ENCODE measurements around the gene ADSS2.

Gene ADSS2

DNA sequence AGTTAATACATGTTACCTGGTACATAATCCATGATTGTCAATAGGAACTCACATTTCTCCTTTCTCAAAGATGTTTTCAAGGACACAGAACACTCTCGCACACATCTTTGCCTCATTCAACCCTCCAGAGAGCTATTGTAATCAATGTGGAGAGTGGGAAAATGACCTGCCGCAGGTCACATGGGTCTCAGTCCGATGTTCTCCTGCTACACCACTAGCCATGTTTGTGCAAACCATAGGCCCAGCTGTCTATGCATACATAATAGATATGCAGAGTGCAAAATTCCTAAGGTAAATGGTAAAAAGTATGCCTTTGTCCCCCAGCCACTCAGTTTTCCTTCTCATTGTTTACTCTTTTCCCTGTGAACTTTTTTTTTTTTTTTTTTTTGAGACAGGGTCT is 89.2 kb downstream of the ADSS2 start (continued):
- TF ChIP-seq, protein P1, sequence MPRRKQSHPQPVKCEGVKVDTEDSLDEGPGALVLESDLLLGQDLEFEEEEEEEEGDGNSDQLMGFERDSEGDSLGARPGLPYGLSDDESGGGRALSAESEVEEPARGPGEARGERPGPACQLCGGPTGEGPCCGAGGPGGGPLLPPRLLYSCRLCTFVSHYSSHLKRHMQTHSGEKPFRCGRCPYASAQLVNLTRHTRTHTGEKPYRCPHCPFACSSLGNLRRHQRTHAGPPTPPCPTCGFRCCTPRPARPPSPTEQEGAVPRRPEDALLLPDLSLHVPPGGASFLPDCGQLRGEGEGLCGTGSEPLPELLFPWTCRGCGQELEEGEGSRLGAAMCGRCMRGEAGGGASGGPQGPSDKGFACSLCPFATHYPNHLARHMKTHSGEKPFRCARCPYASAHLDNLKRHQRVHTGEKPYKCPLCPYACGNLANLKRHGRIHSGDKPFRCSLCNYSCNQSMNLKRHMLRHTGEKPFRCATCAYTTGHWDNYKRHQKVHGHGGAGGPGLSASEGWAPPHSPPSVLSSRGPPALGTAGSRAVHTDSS (tag by site-specific recombination; IDR thresholded peaks at IDR 0.05), result no peak

DNA sequence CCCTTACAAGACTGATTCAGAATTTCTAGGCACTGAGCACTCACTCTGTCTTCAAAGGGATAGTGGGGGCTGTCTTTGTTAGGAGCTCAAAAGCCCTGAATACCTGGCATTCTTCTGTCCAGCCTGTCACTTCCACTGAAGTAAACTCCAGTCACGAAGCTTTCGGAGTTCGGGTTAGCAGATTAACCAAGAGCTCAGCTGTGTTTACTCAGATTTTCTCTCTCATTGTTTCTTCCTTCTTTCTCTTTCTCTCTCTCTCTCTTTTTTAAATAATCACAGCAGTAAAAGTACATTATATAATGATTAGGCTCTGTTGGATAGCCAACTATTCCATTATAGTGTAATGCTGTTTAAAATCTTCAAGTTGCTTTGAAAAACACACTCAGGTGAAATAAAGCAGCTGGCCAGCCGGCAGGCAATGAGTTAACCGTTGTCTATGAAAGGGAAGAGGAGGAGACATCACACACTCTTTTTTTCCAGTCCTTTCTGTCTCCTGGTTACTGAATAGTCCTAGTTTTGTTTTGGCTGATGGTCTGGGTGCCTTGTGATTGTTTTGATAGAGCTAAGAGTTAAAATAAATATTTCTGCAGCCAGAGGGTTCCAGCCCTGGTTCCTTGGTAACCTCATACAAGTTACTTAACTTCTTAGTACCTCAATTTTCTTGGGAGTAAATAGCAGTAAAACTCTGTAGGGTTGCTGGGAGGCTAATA is 89.8 kb downstream of the ADSS2 start:
- Histone ChIP-seq H3K4me3 (ENCODE audit: low read depth, low read length) (peak overlapping the region; percentile 2; the same call in 1 of the 2 replicates), H3K27ac (ENCODE audit: extremely low read depth, low read depth, low read length) (no peak overlapping the region)
- POLR2A ChIA-PET, result no interaction called here

More for the DNA sequence above, 89.8 kb downstream of the ADSS2 start:
- H3K36me3 ChIP-seq (ENCODE audit: control insufficient read depth in 2 of 2, insufficient read depth in 1 of 2, low read length in 2 of 2), result no peaks in the 10 kb centered on the region
- H3K4me1 ChIP-seq (ENCODE audit: control insufficient read depth, insufficient read depth, low read length), result 0 out of 2 replicates have a peak, but pooled peaks cover 5% of the 10 kb centered on the region
- no peaks in the 10 kb centered on the region for H3K9me3 ChIP-seq (ENCODE audit: control insufficient read depth, insufficient read depth, low read depth, low read length)
- CTCF ChIA-PET, result interaction anchor here (0.6 kb wide), 1 partner anchor 13 kb away, joined by 3 read pairs; no protein-coding TSS in a partner anchor
- TF ChIP-seq ZBTB20 (tag by site-specific recombination; IDR thresholded peaks at IDR 0.05), result 0 out of 2 replicates have a peak, but pooled peaks have one; percentile 45
- no peak for TF ChIP-seq RBAK (tag by site-specific recombination; IDR thresholded peaks at IDR 0.05)
- no peak for TF ChIP-seq ZFP37 (tag by site-specific recombination; IDR thresholded peaks at IDR 0.05)
- TF ChIP-seq PRDM1 (tag by site-specific recombination; IDR thresholded peaks at IDR 0.05), result peak; percentile 64
